OCI-LY3 (cell line): Measurements from ENCODE around the gene APBB2.

Source experiments
- EZH2phosphoT487 ChIP-seq: fragments of 200-600 bp; shearing (Covaris generic); IDR thresholded peaks from 2 replicates; pipeline ENCODE4 v1.6.1; 2018; ENCODE audit warnings: antibody characterized with exemption, mixed run types, low read depth
- TF ChIP-seq, protein P1 (sequence below): fragments of 200-600, 300-600 bp; sonication (generic); IDR thresholded peaks from 2 replicates; pipeline ENCODE4 v1.5.1; 2014; ENCODE audit warnings: antibody characterized with exemption, low read length, low read depth

- TF ChIP-seq, protein P1, sequence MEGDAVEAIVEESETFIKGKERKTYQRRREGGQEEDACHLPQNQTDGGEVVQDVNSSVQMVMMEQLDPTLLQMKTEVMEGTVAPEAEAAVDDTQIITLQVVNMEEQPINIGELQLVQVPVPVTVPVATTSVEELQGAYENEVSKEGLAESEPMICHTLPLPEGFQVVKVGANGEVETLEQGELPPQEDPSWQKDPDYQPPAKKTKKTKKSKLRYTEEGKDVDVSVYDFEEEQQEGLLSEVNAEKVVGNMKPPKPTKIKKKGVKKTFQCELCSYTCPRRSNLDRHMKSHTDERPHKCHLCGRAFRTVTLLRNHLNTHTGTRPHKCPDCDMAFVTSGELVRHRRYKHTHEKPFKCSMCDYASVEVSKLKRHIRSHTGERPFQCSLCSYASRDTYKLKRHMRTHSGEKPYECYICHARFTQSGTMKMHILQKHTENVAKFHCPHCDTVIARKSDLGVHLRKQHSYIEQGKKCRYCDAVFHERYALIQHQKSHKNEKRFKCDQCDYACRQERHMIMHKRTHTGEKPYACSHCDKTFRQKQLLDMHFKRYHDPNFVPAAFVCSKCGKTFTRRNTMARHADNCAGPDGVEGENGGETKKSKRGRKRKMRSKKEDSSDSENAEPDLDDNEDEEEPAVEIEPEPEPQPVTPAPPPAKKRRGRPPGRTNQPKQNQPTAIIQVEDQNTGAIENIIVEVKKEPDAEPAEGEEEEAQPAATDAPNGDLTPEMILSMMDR, result no peak
- TF ChIP-seq EZH2phosphoT487, result no peak
Observed at GRCh38 chr4:40934676-40935075, 279.7 kb downstream of the APBB2 start.
